ENCODE results near the gene SERPINB4. TPM values are rescaled to one million over a fixed set of nuclear protein-coding genes. Genes with fewer than 3 reads are reported as not detected.
"Not testable (repeated sequence)": the region's sequence is repeated elsewhere in the genome, so short reads cannot be mapped to it uniquely, and the experiment has no call there.

The SERPINB4 gene
- not detected in 2 replicates for total RNA-seq
- long read RNA-seq: 0 reads

- H3K4me3 Mint-ChIP-seq; H3K27ac Mint-ChIP-seq (ENCODE audit: unreplicated experiment); H3K27me3 Mint-ChIP-seq (ENCODE audit: low read depth); H3K36me3 Mint-ChIP-seq (ENCODE audit: low read depth); H3K9me3 Mint-ChIP-seq; H3K4me1 Mint-ChIP-seq; DNase-seq (ENCODE audit: low read depth, low spot score): not testable (repeated sequence)
These were observed at the start of gene SERPINB4 for GRCh38 chr18:63644142-63644541. Gene SERPINB4, minus strand, starts transcription at chr18:63644256. Its CDS starts 679 bp downstream, at chr18:63643577.

- H3K4me1 Mint-ChIP-seq: no peaks in the 10 kb centered on the region
- H3K4me3 Mint-ChIP-seq: no peak overlapping the region
- peaks cover 13% of the 10 kb centered on the region for H3K9me3 Mint-ChIP-seq
- H3K36me3 Mint-ChIP-seq (ENCODE audit: low read depth): peaks cover 5% of the 10 kb centered on the region
- no peaks in the 10 kb centered on the region for H3K27me3 Mint-ChIP-seq (ENCODE audit: low read depth)
- no peak overlapping the region for H3K27ac Mint-ChIP-seq (ENCODE audit: unreplicated experiment)
- DNase-seq (ENCODE audit: low read depth, low spot score): no peak
- TF ChIP-seq CTCF (conservative IDR thresholded peaks at IDR 0.05): no peak
These were observed 45.0 kb upstream of the SERPINB4 start for GRCh38 chr18:63689064-63689463.

- no peak for DNase-seq (ENCODE audit: low read depth, low spot score)
- Mint-ChIP-seq H3K4me3 (no peak overlapping the region), H3K27me3 (ENCODE audit: low read depth) (no peaks in the 10 kb centered on the region)
These were observed 42.8 kb upstream of the SERPINB4 start for GRCh38 chr18:63686871-63687270.

GRCh38 chr18:63684718-63685117 lies 40.7 kb upstream of the SERPINB4 start:
- peaks cover 2% of the 10 kb centered on the region for H3K9me3 Mint-ChIP-seq
- H3K4me3 Mint-ChIP-seq: no peak overlapping the region
- no peak overlapping the region for H3K27ac Mint-ChIP-seq (ENCODE audit: unreplicated experiment)

More at GRCh38 chr18:63686871-63687270, 42.8 kb upstream of the SERPINB4 start:
- Mint-ChIP-seq H3K9me3 (peaks cover 4% of the 10 kb centered on the region), H3K4me1 (peaks cover 9% of the 10 kb centered on the region), H3K36me3 (ENCODE audit: low read depth) (peaks cover 5% of the 10 kb centered on the region), H3K27ac (ENCODE audit: unreplicated experiment) (no peak overlapping the region)
- TF ChIP-seq CTCF (conservative IDR thresholded peaks at IDR 0.05): no peak

GRCh38 chr18:63683890-63684289 lies 39.8 kb upstream of the SERPINB4 start:
- TF ChIP-seq CTCF (conservative IDR thresholded peaks at IDR 0.05): no peak

More at GRCh38 chr18:63684718-63685117, 40.7 kb upstream of the SERPINB4 start:
- H3K4me1 Mint-ChIP-seq: peaks cover 9% of the 10 kb centered on the region
- TF ChIP-seq CTCF (conservative IDR thresholded peaks at IDR 0.05): no peak
- DNase-seq (ENCODE audit: low read depth, low spot score): no peak
- H3K27me3 Mint-ChIP-seq (ENCODE audit: low read depth): no peaks in the 10 kb centered on the region
- H3K36me3 Mint-ChIP-seq (ENCODE audit: low read depth): peaks cover 3% of the 10 kb centered on the region

GRCh38 chr18:63683152-63683551 lies 39.1 kb upstream of the SERPINB4 start:
- Mint-ChIP-seq H3K36me3 (ENCODE audit: low read depth) (peaks cover 3% of the 10 kb centered on the region), H3K4me3 (no peak overlapping the region), H3K27me3 (ENCODE audit: low read depth) (no peaks in the 10 kb centered on the region), H3K27ac (ENCODE audit: unreplicated experiment) (peak overlapping the region; percentile 46), H3K9me3 (peaks cover 2% of the 10 kb centered on the region), H3K4me1 (peaks cover 9% of the 10 kb centered on the region)
- no peak for TF ChIP-seq CTCF (conservative IDR thresholded peaks at IDR 0.05)
- DNase-seq (ENCODE audit: low read depth, low spot score): no peak

More at GRCh38 chr18:63683890-63684289, 39.8 kb upstream of the SERPINB4 start:
- Mint-ChIP-seq H3K4me1 (peaks cover 9% of the 10 kb centered on the region), H3K27ac (ENCODE audit: unreplicated experiment) (no peak overlapping the region), H3K9me3 (peaks cover 2% of the 10 kb centered on the region), H3K4me3 (no peak overlapping the region), H3K36me3 (ENCODE audit: low read depth) (peaks cover 3% of the 10 kb centered on the region), H3K27me3 (ENCODE audit: low read depth) (no peaks in the 10 kb centered on the region)
- DNase-seq (ENCODE audit: low read depth, low spot score): no peak

Data from neural crest cell (in vitro differentiated cells).